Neural cell (in vitro differentiated cells): ENCODE data around the gene SYK. TPM values are rescaled to one million over a fixed set of nuclear protein-coding genes. Genes with fewer than 3 reads are reported as not detected.

Experiments used
- H2AFZ ChIP-seq: fragments of 200-600, 300-800 bp; sonication (generic), shearing (Covaris generic); 2 replicates; pipeline ENCODE4 v1.6.0; 2014; ENCODE audit warnings: low read depth, mild to moderate bottlenecking, antibody characterized with exemption, low read length, moderate library complexity
- H3F3A ChIP-seq: fragments of 200-600 bp; shearing (Covaris generic); 2 replicates; pipeline ENCODE4 v1.6.1; 2016; ENCODE audit warnings: mild to moderate bottlenecking, moderate library complexity, mixed read lengths, antibody characterized with exemption, low read length; ENCODE audit not compliant: insufficient read depth, poor library complexity, severe bottlenecking
- H3K27ac ChIP-seq: fragments of 200-600, 300-800 bp; sonication (generic), shearing (Covaris generic); 2 replicates; pipeline ENCODE4 v1.5.1; 2014; ENCODE audit warnings: mild to moderate bottlenecking, low read length, moderate library complexity
- H3K27me3 ChIP-seq: fragments of 300-800, 200-600 bp; sonication (generic), shearing (Covaris generic); 2 replicates; pipeline ENCODE4 v1.6.0; 2014; ENCODE audit warnings: mild to moderate bottlenecking, low read depth, low read length, moderate library complexity; ENCODE audit not compliant: insufficient read depth
- H3K36me3 ChIP-seq: fragments of 300-800, 200-600 bp; sonication (generic), shearing (Covaris generic); 2 replicates; pipeline ENCODE4 v1.5.1; 2014; ENCODE audit warnings: mild to moderate bottlenecking, antibody characterized with exemption, low read length, moderate library complexity; ENCODE audit not compliant: insufficient read depth
- H3K4me2 ChIP-seq: fragments of 300-800, 200-600 bp; sonication (generic), shearing (Covaris generic); 2 replicates; pipeline ENCODE4 v1.6.0; 2014; ENCODE audit warnings: mild to moderate bottlenecking, low read length
- H3K4me3 ChIP-seq: fragments of 300-800, 200-600 bp; sonication (generic), shearing (Covaris generic); 2 replicates; pipeline ENCODE4 v1.5.1; 2014; ENCODE audit warnings: mild to moderate bottlenecking, low read length, moderate library complexity
- H3K79me2 ChIP-seq: fragments of 200-600 bp; shearing (Covaris generic); replicated peaks from 2 replicates; pipeline ENCODE4 v1.6.0; 2014; ENCODE audit warnings: mild to moderate bottlenecking, low read length, moderate library complexity; ENCODE audit not compliant: insufficient read depth
- H3K9ac ChIP-seq: fragments of 300-800, 200-600 bp; sonication (generic), shearing (Covaris generic); 2 replicates; pipeline ENCODE4 v1.6.1; 2016; ENCODE audit warnings: mild to moderate bottlenecking, low read length, mixed read lengths
- H3K9me2 ChIP-seq: fragments of 200-600 bp; shearing (Covaris generic); 2 replicates; pipeline ENCODE4 v1.6.1; 2016; ENCODE audit warnings: mild to moderate bottlenecking, low read length, mixed read lengths; ENCODE audit not compliant: insufficient read depth
- H3K9me3 ChIP-seq: fragments of 200-600, 300-800 bp; sonication (generic), shearing (Covaris generic); 2 replicates; pipeline ENCODE4 v1.6.1; 2016; ENCODE audit warnings: mild to moderate bottlenecking, mixed run types, low read length, moderate library complexity, mixed read lengths
- H4K20me1 ChIP-seq: fragments of 200-600 bp; shearing (Covaris generic); 2 replicates; pipeline ENCODE4 v1.6.1; 2016; ENCODE audit warnings: mild to moderate bottlenecking, mixed run types; ENCODE audit not compliant: insufficient read depth
- RAD21 ChIP-seq: fragments of 450-650 bp; conservative IDR thresholded peaks from 2 replicates; pipeline ENCODE4 v1.6.1; 2014; ENCODE audit warnings: antibody characterized with exemption, mild to moderate bottlenecking, moderate library complexity
- SMC3 ChIP-seq: fragments of 450-650 bp; conservative IDR thresholded peaks from 2 replicates; pipeline ENCODE4 v1.6.1; 2014; ENCODE audit warnings: antibody characterized with exemption, mild to moderate bottlenecking, moderate library complexity; ENCODE audit not compliant: poor library complexity
- polyA plus RNA-seq: library from polyadenylated mRNA; depleted of rRNA; stranded (reverse); fragments of >200 nt; gene quantifications from 2 replicates; pipeline ENCODE4 v1.2.3, GENCODE V29; 2014

Gene SYK
- polyA plus RNA-seq, 1 donor from 2014 or later = not detected

DNA sequence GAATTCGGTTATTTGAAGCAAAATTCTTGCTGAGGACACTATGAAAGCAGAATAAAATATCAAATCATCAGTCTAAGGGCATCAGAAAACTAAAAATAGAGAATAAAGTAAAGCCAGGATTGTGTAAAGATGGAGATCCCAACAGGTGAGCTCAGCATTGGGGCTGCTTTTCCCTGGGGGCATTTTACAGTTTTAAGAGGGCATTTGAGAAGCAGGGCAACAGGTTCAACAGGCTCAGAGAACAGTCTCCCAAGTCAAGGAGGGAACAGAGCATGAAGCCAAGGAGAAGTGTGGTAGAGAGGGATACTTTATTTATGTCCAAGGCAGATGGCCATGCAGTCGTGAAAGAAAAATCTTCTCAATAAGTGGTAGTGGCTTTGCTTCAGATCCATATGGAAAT is 145.4 kb downstream of the SYK start:
- no peak for TF ChIP-seq SMC3
- no peak for TF ChIP-seq RAD21
- H3K27me3 ChIP-seq = no peaks in the 10 kb centered on the region
- H3F3A ChIP-seq = no peaks in the 10 kb centered on the region
- H3K9me3 ChIP-seq = no peaks in the 10 kb centered on the region
- H3K79me2 ChIP-seq = no peaks in the 10 kb centered on the region
- H3K4me2 ChIP-seq = no peak overlapping the region
- H3K9ac ChIP-seq = no peak overlapping the region
- H3K36me3 ChIP-seq = no peaks in the 10 kb centered on the region
- no peak overlapping the region for H2AFZ ChIP-seq
- H3K27ac ChIP-seq = no peak overlapping the region
- H3K4me3 ChIP-seq = no peak overlapping the region
- H3K9me2 ChIP-seq = no peaks in the 10 kb centered on the region
- no peaks in the 10 kb centered on the region for H4K20me1 ChIP-seq

Other genes starting within 250 kb of the SYK start
- gene DIRAS2, start 159.0 kb upstream of the SYK start, polyA plus RNA-seq = 26.7 and 27.6 TPM in 2 replicates